Body of pancreas (tissue), 4 donors: ENCODE results near the gene KCNS3.

Source experiments
- POLR2A ChIP-seq, 3 donors: fragments of 450-650 bp; IDR thresholded peaks; one replicate each; pipeline ENCODE4 v1.6.1; 2016; ENCODE audit warnings: antibody characterized with exemption in 3 of 3, mild to moderate bottlenecking in 2 of 3
- TF ChIP-seq, protein P1 (sequence below), 7 experiments: fragments of 450-650 bp in 4 of 7; fragments of 200-600 bp in 3 of 7; sonication (generic) in 3 of 7; IDR thresholded peaks; one replicate each; pipeline ENCODE4 v1.5.1; 2016 to 2019; ENCODE audit warnings: antibody characterized with exemption in 7 of 7

DNA sequence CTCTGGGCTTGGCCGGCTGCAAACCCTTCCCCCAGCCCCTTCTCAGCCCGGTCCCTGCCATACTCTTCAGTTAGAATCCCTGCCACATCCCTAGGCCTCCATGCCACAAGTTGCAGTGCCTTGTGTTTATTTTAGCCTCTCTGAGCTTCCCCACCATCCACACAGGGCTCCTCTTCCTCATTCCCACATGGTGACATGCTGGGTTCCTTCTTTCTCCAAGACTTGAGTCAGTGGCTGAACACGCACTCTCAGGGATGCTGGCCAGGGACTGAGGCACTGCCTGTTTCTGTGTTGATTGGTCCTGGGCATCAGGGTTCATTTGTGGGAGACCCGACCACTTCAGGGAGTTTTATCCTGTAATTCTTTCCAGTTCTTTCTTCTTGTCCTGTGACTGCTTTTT lies 56.3 kb downstream of the KCNS3 start:
- TF ChIP-seq, protein P1, sequence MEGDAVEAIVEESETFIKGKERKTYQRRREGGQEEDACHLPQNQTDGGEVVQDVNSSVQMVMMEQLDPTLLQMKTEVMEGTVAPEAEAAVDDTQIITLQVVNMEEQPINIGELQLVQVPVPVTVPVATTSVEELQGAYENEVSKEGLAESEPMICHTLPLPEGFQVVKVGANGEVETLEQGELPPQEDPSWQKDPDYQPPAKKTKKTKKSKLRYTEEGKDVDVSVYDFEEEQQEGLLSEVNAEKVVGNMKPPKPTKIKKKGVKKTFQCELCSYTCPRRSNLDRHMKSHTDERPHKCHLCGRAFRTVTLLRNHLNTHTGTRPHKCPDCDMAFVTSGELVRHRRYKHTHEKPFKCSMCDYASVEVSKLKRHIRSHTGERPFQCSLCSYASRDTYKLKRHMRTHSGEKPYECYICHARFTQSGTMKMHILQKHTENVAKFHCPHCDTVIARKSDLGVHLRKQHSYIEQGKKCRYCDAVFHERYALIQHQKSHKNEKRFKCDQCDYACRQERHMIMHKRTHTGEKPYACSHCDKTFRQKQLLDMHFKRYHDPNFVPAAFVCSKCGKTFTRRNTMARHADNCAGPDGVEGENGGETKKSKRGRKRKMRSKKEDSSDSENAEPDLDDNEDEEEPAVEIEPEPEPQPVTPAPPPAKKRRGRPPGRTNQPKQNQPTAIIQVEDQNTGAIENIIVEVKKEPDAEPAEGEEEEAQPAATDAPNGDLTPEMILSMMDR (IDR thresholded peaks at IDR 0.05), result no peak
- no peak for TF ChIP-seq POLR2A (IDR thresholded peaks at IDR 0.05)
